CD4-positive, alpha-beta memory T cell (primary cell): Measurements from ENCODE around the gene PLXNA4. TPM values are rescaled to one million over a fixed set of nuclear protein-coding genes. Genes with fewer than 3 reads are reported as not detected.

Experiments
- CTCF ChIA-PET: fragments of 350-600 bp; sonication (Branson Sonifier 250); formaldehyde crosslinking; loops from one replicate; lab custom pipeline; 2021; ENCODE audit warnings: inconsistent platforms; ENCODE audit not compliant: partially characterized antibody; lab: Charles Lee
- POLR2A ChIA-PET: fragments of 350-600 bp; sonication (Branson Sonifier 250); formaldehyde crosslinking; loops from one replicate; lab custom pipeline; 2021; ENCODE audit not compliant: partially characterized antibody; lab: Charles Lee
- DNase-seq, 5 donors: peaks; one replicate each; pipeline versions ENCODE4 v3.0.0 to v3.0.0-alpha.2; 2020 to 2022; ENCODE audit warnings: mixed read lengths in 1 of 5
- H3K27ac ChIP-seq: one replicate; pipeline ENCODE4 v1.7.0; 2013; ENCODE audit warnings: low read depth, low read length
- H3K27me3 ChIP-seq: 2 replicates; pipeline ENCODE4 v1.7.0; 2013; ENCODE audit warnings: mild to moderate bottlenecking, low read length, moderate library complexity; ENCODE audit not compliant: insufficient read depth
- H3K36me3 ChIP-seq: 2 replicates; pipeline ENCODE4 v1.7.0; 2013; ENCODE audit warnings: mild to moderate bottlenecking, low read length, moderate library complexity; ENCODE audit not compliant: insufficient read depth
- H3K4me1 ChIP-seq: 2 replicates; pipeline ENCODE4 v1.7.0; 2013; ENCODE audit warnings: mild to moderate bottlenecking, low read length, moderate library complexity; ENCODE audit not compliant: insufficient read depth
- H3K4me3 ChIP-seq, 2 donors: one replicate each; pipeline ENCODE4 v1.7.0; 2013; ENCODE audit warnings: low read length in 2 of 2, mild to moderate bottlenecking in 1 of 2
- H3K9me3 ChIP-seq, 2 donors: one replicate each; pipeline ENCODE4 v1.7.0; 2013; ENCODE audit warnings: low read length in 2 of 2, control low read depth in 1 of 2; ENCODE audit not compliant: control insufficient read depth in 1 of 2
- H3K27ac Mint-ChIP-seq, 7 donors: one replicate each; pipeline ENCODE4 v1.8.0; 2020 to 2021; ENCODE audit warnings: mixed read lengths in 7 of 7, mild to moderate bottlenecking in 6 of 7, inconsistent platforms in 3 of 7, moderate library complexity in 3 of 7
- H3K27me3 Mint-ChIP-seq, 2 donors: one replicate each; pipeline ENCODE4 v1.8.0; 2020 to 2021; ENCODE audit warnings: mixed read lengths in 2 of 2
- H3K36me3 Mint-ChIP-seq, 2 donors: one replicate each; pipeline ENCODE4 v1.8.0; 2020 to 2021; ENCODE audit warnings: mixed read lengths in 2 of 2, inconsistent platforms in 1 of 2, mild to moderate bottlenecking in 1 of 2
- H3K4me1 Mint-ChIP-seq, 4 donors: one replicate each; pipeline ENCODE4 v1.8.0; 2020 to 2021; ENCODE audit warnings: mixed read lengths in 4 of 4, mild to moderate bottlenecking in 1 of 4
- H3K4me3 Mint-ChIP-seq, 8 donors: one replicate each; pipeline ENCODE4 v1.8.0; 2020 to 2021; ENCODE audit warnings: mixed read lengths in 8 of 8, mild to moderate bottlenecking in 7 of 8, moderate library complexity in 6 of 8, inconsistent platforms in 3 of 8
- H3K9me3 Mint-ChIP-seq, 8 donors: one replicate each; pipeline ENCODE4 v1.8.0; 2020 to 2021; ENCODE audit warnings: mixed read lengths in 8 of 8, mild to moderate bottlenecking in 5 of 8, inconsistent platforms in 3 of 8, moderate library complexity in 1 of 8
- intact Hi-C: fragments of 100-400 bp; cut with micrococcal nuclease; formaldehyde crosslinking; loops from one replicate; pipeline ENCODE4 v1.15.1; 2023
- polyA plus RNA-seq, 2 donors: library from polyadenylated mRNA; unstranded; fragments of 300-500 nt; fragmentation: Illumina TruSeq; gene quantifications; one replicate each; pipeline ENCODE4 v1.2.3, GENCODE V29; 2021
- total RNA-seq, 2 experiments: library from RNA; stranded (reverse); gene quantifications; one replicate each; pipeline ENCODE4 v1.2.3, GENCODE V29; 2021

Gene PLXNA4
- total and polyA plus RNA-seq, 4 experiments from 2014 or later = 0.06 to 0.94 (median 0.58) TPM

DNA sequence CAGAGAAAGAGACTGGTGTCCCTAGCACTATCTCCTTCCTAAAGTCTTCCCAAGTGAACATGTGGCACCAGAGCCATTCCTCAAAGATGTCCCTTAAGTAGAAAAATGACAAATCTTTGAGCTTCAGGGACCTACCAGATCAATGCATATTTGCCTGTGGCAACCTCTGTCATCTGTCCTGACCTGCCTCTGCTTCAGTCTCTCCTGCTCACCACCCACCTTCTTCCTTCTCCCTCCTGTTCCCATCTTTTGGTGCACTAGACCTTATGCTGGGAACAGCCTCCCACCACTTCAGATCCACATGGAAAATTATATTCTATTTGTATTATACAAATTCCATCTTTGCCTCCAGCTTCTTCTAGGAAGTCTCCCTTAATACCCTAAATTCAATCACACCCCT, 386.4 kb downstream of the PLXNA4 start:
- Histone ChIP-seq H3K4me1 (no peaks in the 10 kb centered on the region), H3K27ac (no peak overlapping the region), H3K4me3 (no peak overlapping the region), H3K9me3 (no peaks in the 10 kb centered on the region), H3K36me3 (no peaks in the 10 kb centered on the region), H3K27me3 (no peaks in the 10 kb centered on the region)
- Mint-ChIP-seq H3K9me3 (peaks cover 0 to 23% (median 12%) of the 10 kb centered on the region in 8 donors), H3K4me3 (no peak overlapping the region), H3K4me1 (no peaks in the 10 kb centered on the region), H3K36me3 (no peaks in the 10 kb centered on the region), H3K27me3 (peaks cover 0 to 1% of the 10 kb centered on the region in 2 donors), H3K27ac (no peak overlapping the region)
- CTCF ChIA-PET = no interaction called here
- intact Hi-C loops = no loop called here
- DNase-seq = no peak
- POLR2A ChIA-PET = no interaction called here

DNA sequence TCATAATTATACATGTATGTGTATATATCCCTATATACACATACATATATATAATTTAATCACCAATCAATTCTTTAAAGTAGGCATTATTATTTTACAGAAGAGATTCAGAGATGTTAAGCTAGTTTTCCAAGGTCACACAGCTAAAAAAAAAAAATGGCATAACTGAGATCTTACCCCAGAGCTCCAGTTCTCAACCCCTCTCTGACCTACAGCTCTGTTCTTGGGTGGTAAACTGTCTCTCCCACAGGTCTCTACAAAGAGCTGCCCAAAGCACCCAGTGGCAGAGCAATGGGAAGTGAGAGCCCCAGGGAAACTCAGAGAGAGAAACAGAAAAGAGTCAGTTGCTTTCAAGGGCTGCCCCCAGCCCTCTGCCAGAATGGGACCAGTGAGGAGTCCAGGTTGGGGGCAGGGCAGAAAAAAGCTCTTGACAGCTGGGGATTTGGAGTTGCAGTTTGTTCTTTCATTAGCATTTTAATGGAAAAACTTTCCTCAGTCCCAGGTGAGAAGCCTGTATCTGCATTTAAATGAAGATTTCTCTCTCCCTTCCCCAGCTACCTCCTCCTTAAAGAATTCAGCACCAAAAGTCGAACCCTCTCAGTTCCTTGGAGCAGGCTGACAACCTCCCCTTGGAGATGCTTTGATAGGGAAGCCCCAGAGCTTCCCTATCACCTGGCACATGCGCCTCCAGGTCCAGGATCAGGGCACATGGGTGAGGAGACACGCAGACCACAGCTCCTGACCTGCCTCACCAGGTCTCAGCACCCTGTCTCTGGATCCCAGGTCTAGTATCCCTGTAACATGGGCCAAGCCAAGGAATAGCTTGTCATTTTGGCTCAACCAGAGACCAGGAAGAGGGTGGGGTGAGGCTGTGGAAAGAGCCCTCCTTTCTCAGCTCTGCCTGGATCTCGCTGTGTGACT, 388.1 kb downstream of the PLXNA4 start:
- intact Hi-C loops = no loop called here
- no peaks in the 10 kb centered on the region for H3K27me3 ChIP-seq
- H3K4me1 Mint-ChIP-seq = no peaks in the 10 kb centered on the region
- no peaks in the 10 kb centered on the region for H3K36me3 Mint-ChIP-seq
- H3K9me3 Mint-ChIP-seq = peaks cover 0 to 25% (median 12%) of the 10 kb centered on the region in 8 donors
- H3K4me3 ChIP-seq = no peak overlapping the region
- H3K36me3 ChIP-seq = no peaks in the 10 kb centered on the region
- H3K4me3 Mint-ChIP-seq = no peak overlapping the region
- DNase-seq = no peak
- peaks cover under 1 to 1% of the 10 kb centered on the region in 2 donors for H3K27me3 Mint-ChIP-seq
- H3K27ac Mint-ChIP-seq = no peak overlapping the region
- no peak overlapping the region for H3K27ac ChIP-seq
- H3K9me3 ChIP-seq = no peaks in the 10 kb centered on the region
- ChIA-PET POLR2A (no interaction called here), CTCF (no interaction called here)
- H3K4me1 ChIP-seq = no peaks in the 10 kb centered on the region

DNA sequence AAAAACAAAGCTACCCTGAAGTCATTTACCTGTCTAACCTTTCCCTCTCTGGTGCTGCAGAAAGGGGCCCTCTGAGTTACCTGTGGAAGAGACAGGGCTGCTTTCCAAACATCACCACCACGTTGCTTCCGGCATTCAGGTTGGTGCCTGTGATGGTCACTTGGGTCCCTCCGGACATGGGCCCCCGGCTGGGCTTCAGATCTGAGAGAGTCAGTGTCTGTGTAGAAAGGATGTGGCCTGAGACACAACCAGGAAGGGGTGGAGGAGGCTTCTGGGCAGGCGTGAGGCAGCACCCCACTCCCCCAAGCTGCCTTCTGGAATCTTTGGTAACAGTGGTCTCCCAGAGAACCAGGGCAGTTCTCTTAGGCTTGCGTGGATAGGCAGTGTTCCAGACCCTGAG, 388.9 kb downstream of the PLXNA4 start:
- no peak overlapping the region for H3K27ac ChIP-seq
- H3K36me3 Mint-ChIP-seq = no peaks in the 10 kb centered on the region
- peaks cover 1 to 3% of the 10 kb centered on the region in 2 donors for H3K27me3 Mint-ChIP-seq
- H3K4me1 ChIP-seq = no peaks in the 10 kb centered on the region
- H3K9me3 Mint-ChIP-seq = peaks cover 0 to 25% (median 12%) of the 10 kb centered on the region in 8 donors
- H3K36me3 ChIP-seq = no peaks in the 10 kb centered on the region
- H3K4me3 ChIP-seq = no peak overlapping the region
- DNase-seq = no peak
- H3K27me3 ChIP-seq = no peaks in the 10 kb centered on the region
- intact Hi-C loops = no loop called here
- POLR2A ChIA-PET = no interaction called here
- CTCF ChIA-PET = no interaction called here
- H3K27ac Mint-ChIP-seq = no peak overlapping the region
- no peaks in the 10 kb centered on the region for H3K4me1 Mint-ChIP-seq
- no peak overlapping the region for H3K4me3 Mint-ChIP-seq
- no peaks in the 10 kb centered on the region for H3K9me3 ChIP-seq

DNA sequence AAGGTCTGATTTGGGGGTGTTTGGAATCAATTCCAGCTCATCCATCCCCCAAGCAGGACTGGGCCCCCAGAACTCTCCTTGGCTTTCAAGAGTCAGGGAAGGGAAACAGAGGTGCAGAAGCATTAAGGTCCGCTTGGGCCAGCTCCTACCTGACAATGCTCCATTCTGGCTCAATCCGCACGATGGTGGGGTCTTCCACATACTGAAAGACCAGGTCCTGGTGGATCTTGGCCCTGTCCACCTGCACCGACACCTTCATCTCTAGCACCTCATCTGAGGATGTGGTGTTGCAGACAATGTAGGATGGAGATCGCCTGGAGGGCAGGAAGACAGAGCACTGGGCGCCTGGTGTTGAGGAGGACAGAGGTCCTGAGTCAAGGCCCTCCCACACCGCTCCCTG, 391.1 kb downstream of the PLXNA4 start:
- DNase-seq = no peak

DNA sequence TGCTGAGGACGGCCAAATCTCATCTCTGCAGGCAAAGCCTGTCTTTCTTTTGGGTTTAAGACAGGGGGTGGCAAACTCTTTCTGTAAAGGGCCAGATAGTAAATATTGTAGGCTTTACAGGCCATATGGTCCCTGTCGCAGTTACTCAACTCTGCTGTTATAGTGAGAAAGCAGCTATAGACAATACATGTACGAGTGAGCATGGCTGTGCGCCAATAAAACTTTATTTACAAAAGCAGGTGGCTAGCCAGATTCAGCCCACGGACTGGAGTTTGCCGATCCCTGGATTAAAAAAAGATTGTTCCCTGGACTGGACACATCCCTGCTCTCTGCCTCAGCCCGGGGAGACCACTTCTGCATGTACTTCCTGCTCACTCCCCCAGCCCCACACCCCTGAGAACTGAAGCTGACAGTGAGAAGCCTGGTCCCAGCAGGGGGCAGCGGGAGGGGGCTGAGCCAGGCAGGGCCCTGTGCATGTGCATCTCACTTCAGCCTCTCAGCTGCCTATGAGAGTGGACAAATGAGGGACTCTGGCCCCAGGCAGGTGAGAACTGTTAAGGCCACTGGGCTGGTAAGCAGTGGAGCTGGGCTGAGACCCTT, 392.4 kb downstream of the PLXNA4 start:
- POLR2A ChIA-PET = no interaction called here
- Mint-ChIP-seq H3K36me3 (no peaks in the 10 kb centered on the region), H3K9me3 (peaks cover 0 to 25% (median 11%) of the 10 kb centered on the region in 8 donors), H3K4me1 (no peaks in the 10 kb centered on the region), H3K4me3 (no peak overlapping the region), H3K27ac (no peak overlapping the region), H3K27me3 (peaks cover 1 to 3% of the 10 kb centered on the region in 2 donors)
- H3K9me3 ChIP-seq = no peaks in the 10 kb centered on the region
- intact Hi-C loops = no loop called here
- H3K4me1 ChIP-seq = no peaks in the 10 kb centered on the region
- DNase-seq = no peak
- no peaks in the 10 kb centered on the region for H3K27me3 ChIP-seq
- CTCF ChIA-PET = no interaction called here
- H3K4me3 ChIP-seq = no peak overlapping the region
- no peaks in the 10 kb centered on the region for H3K36me3 ChIP-seq
- no peak overlapping the region for H3K27ac ChIP-seq

More for the DNA sequence above, 391.1 kb downstream of the PLXNA4 start:
- Mint-ChIP-seq H3K9me3 (peaks cover 0 to 25% (median 12%) of the 10 kb centered on the region in 8 donors), H3K27me3 (peaks cover 1 to 3% of the 10 kb centered on the region in 2 donors), H3K36me3 (no peaks in the 10 kb centered on the region), H3K4me3 (no peak overlapping the region), H3K4me1 (no peaks in the 10 kb centered on the region), H3K27ac (no peak overlapping the region)
- ChIA-PET CTCF (no interaction called here), POLR2A (no interaction called here)
- Histone ChIP-seq H3K4me1 (no peaks in the 10 kb centered on the region), H3K9me3 (no peaks in the 10 kb centered on the region), H3K4me3 (no peak overlapping the region), H3K36me3 (no peaks in the 10 kb centered on the region), H3K27ac (no peak overlapping the region), H3K27me3 (no peaks in the 10 kb centered on the region)
- intact Hi-C loops = no loop called here

DNA sequence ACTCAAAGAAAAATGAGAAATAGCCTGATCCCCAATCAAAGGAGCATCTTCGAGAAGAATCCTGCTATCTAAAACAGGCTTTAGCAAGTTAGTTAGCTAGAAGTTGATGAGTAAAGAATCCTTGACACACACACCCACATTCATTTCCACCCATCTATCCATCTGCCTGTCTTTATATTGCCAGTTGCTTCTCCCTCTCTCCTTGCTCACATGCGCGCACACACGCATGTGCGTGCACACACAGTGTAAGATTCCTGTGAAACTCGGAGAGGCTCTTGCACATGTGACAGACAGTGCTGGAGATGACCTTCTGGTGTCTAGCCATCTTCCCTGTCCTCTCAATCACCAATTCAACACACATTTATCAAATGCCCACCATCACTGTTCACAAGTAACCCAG, 393.3 kb downstream of the PLXNA4 start:
- Histone ChIP-seq H3K9me3 (no peaks in the 10 kb centered on the region), H3K36me3 (no peaks in the 10 kb centered on the region), H3K4me3 (no peak overlapping the region), H3K27ac (no peak overlapping the region), H3K4me1 (no peaks in the 10 kb centered on the region), H3K27me3 (no peaks in the 10 kb centered on the region)
- ChIA-PET POLR2A (no interaction called here), CTCF (no interaction called here)
- H3K4me1 Mint-ChIP-seq = no peaks in the 10 kb centered on the region
- DNase-seq = no peak
- H3K36me3 Mint-ChIP-seq = no peaks in the 10 kb centered on the region
- H3K9me3 Mint-ChIP-seq = peaks cover 0 to 21% (median 11%) of the 10 kb centered on the region in 8 donors
- H3K27me3 Mint-ChIP-seq = peaks cover 0 to 3% of the 10 kb centered on the region in 2 donors
- H3K27ac Mint-ChIP-seq = no peak overlapping the region
- intact Hi-C loops = no loop called here
- no peak overlapping the region for H3K4me3 Mint-ChIP-seq

DNA sequence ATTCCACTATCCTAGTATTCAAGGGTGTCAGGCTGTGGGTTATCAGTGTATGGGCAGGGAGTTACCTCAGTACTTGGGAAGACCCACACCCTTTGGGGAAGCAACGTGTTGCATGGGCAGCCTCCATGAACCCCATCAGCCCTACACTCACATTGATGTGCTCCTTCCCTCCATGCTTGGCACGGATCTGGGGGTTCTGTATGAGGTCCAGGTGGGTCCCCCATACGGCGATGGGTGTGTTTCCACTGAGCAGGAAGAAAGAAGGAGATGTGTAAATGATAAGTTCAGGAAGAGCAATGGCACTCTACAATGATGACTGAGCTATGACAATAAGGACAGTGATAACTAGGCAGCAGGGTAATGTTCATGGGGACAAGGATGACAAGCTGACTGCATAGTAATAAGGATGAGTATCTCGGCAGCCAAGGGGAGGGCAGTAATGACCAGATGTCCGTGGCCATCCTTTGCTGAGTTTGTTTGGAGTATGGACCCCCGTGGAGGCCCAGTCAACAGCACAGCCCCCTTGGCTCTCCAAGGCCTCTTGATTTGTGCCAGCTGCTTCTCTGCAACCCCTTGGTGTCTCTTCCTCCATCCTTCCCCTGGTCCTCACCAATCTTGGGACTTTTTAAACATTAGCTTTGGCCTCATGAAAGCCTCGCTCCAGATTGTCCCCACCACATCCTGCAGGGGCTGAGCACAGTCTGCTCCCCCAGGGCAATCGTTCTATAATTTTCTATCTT, 394.2 kb downstream of the PLXNA4 start:
- Histone ChIP-seq H3K4me3 (no peak overlapping the region), H3K4me1 (no peaks in the 10 kb centered on the region), H3K36me3 (no peaks in the 10 kb centered on the region), H3K27me3 (no peaks in the 10 kb centered on the region), H3K9me3 (no peaks in the 10 kb centered on the region), H3K27ac (no peak overlapping the region)
- H3K4me3 Mint-ChIP-seq = no peak overlapping the region
- H3K27me3 Mint-ChIP-seq = peaks cover 0 to 3% of the 10 kb centered on the region in 2 donors
- DNase-seq = no peak
- no peaks in the 10 kb centered on the region for H3K4me1 Mint-ChIP-seq
- no peaks in the 10 kb centered on the region for H3K36me3 Mint-ChIP-seq
- POLR2A ChIA-PET = no interaction called here
- peaks cover 0 to 15% (median 7%) of the 10 kb centered on the region in 8 donors for H3K9me3 Mint-ChIP-seq
- CTCF ChIA-PET = no interaction called here
- intact Hi-C loops = no loop called here
- no peak overlapping the region for H3K27ac Mint-ChIP-seq
